OCI-LY7 (cell line): ENCODE data around the gene DTX4.

ENCODE experiments used
- EZH2phosphoT487 ChIP-seq: fragments of 200-600 bp; sonication (generic); IDR thresholded peaks from 2 replicates; pipeline ENCODE4 v1.6.1; 2018; ENCODE audit warnings: low read depth, borderline replicate concordance, mild to moderate bottlenecking, mixed run types, antibody characterized with exemption, low read length, moderate library complexity, mixed read lengths
- TF ChIP-seq, protein P1 (sequence below): fragments of 200-600 bp; sonication (generic); conservative IDR thresholded peaks from 2 replicates; pipeline ENCODE4 v1.5.1; 2014; ENCODE audit warnings: mild to moderate bottlenecking, antibody characterized with exemption, low read length, moderate library complexity, mixed read lengths

- TF ChIP-seq, protein P1, sequence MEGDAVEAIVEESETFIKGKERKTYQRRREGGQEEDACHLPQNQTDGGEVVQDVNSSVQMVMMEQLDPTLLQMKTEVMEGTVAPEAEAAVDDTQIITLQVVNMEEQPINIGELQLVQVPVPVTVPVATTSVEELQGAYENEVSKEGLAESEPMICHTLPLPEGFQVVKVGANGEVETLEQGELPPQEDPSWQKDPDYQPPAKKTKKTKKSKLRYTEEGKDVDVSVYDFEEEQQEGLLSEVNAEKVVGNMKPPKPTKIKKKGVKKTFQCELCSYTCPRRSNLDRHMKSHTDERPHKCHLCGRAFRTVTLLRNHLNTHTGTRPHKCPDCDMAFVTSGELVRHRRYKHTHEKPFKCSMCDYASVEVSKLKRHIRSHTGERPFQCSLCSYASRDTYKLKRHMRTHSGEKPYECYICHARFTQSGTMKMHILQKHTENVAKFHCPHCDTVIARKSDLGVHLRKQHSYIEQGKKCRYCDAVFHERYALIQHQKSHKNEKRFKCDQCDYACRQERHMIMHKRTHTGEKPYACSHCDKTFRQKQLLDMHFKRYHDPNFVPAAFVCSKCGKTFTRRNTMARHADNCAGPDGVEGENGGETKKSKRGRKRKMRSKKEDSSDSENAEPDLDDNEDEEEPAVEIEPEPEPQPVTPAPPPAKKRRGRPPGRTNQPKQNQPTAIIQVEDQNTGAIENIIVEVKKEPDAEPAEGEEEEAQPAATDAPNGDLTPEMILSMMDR: peak; percentile 68
- TF ChIP-seq EZH2phosphoT487: no peak
Measured at GRCh38 chr11:59182457-59183151, 10.7 kb downstream of the DTX4 start.
